GM12892 (cell line): ENCODE results near the gene MAGI2.

Source experiments
- DNase-seq: peaks from one replicate; pipeline ENCODE4 v3.0.0; 2011; ENCODE audit not compliant: insufficient read length
- FAIRE-seq: peaks from 2 replicates; lab custom pipeline; 2011; peaks lifted over from hg19 to GRCh38; lab: Jason Lieb, UNC
- POLR2A ChIP-seq: IDR thresholded peaks from 2 replicates; pipeline ENCODE4 v1.6.1; 2011; ENCODE audit warnings: low read depth, low read length, control low read depth
- POLR2AphosphoS5 ChIP-seq: IDR thresholded peaks from 2 replicates; pipeline ENCODE4 v1.6.1; 2011; ENCODE audit warnings: low read depth, low read length, control low read depth
- TAF1 ChIP-seq: IDR thresholded peaks from 2 replicates; pipeline ENCODE4 v1.6.1; 2011; ENCODE audit warnings: low read depth, mild to moderate bottlenecking, control low read depth, low read length, borderline replicate concordance

Gene MAGI2

DNA sequence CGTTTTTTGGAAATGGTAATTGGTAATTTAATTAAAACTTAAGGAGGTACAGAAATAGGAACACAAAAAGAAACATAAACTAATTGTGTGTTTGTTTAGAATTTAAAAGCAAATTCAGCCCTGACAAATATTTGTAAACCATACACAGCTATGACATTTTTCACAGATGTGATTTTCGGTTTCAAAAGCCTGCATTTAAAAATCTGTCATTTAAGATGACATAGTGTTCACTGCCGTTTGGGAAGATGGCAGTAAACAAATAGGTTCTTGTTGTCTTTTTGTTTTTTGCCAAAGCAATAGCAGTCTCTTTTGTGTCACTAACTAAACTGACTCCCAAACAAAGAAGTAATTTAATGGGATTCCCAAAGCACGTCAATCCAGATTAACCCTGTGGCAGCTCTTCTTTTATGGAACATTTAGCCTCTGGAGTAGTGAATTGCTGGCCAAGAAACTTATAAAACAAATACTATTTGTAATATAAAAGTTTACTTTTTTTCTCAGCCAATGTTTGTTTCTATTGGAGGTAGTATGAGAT, 957.3 kb downstream of the MAGI2 start:
- FAIRE-seq (no peak), DNase-seq (no peak)
- no peak for TF ChIP-seq POLR2AphosphoS5
- no peak for TF ChIP-seq TAF1
- TF ChIP-seq POLR2A: no peak

GRCh38 chr7:78493401-78493800, 960.1 kb downstream of the MAGI2 start:
- no peak for FAIRE-seq
- no peak for TF ChIP-seq TAF1
- DNase-seq: no peak

DNA sequence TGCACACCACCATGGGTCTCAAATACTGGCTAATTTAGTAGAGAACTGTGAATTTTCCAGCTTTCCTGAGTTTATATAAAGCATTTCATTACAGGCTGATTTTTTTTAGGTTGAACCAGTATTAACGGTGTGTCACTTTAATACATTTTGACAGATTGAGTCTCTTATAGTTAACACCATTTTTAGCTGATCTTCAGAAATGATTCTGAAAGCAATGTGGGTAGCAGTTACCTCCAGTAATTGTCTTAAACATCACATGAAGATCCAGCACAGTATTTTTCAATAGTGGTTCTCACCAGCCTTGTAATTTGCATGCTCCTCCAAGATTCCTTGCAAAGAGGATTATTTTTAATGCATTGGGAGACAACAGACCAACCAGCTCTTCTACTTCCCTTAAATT, 961.3 kb downstream of the MAGI2 start:
- TF ChIP-seq POLR2AphosphoS5: no peak
- no peak for DNase-seq
- no peak for FAIRE-seq

- FAIRE-seq: no peak
- no peak for DNase-seq
- TF ChIP-seq POLR2A (no peak), POLR2AphosphoS5 (no peak), TAF1 (no peak)
These were observed 962.9 kb downstream of the MAGI2 start for GRCh38 chr7:78490524-78490923.

DNA sequence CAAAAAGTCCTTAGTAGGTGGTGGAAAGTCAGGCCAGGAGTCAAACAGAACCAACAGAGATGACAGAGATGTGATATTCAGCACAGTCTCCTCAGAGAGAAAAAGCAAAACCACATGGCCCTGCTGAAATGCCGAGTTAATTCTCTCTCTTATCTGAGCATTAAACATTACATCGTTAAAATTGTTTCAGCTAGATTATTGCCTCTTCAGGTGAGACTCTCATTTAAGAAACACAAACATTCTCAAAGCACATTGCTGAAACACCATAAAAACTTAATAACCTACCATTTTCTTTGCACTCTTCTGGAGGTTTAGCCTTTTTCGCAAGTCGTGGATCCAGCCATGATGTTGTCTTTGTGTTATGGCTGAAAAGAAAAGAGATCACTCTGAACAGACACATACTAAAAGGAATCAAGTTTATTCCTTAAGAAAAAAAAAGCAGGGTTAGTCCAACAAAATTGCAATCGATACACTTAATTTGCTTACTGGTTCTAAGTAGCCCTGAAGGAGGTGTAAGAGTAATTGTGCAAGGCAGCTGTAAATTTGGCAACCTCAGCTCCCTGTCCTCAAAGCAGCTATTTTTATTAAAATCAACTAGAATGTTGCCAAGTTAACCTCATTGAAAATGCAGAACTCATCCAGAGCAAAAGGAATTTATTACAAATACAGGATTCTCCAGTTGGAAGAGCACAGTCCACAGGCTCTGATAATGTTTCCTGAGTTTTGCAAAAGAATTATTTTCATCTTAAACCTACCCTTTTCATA, 963.8 kb downstream of the MAGI2 start:
- no peak for DNase-seq
- TF ChIP-seq TAF1: no peak
- no peak for TF ChIP-seq POLR2A
- no peak for TF ChIP-seq POLR2AphosphoS5

DNA sequence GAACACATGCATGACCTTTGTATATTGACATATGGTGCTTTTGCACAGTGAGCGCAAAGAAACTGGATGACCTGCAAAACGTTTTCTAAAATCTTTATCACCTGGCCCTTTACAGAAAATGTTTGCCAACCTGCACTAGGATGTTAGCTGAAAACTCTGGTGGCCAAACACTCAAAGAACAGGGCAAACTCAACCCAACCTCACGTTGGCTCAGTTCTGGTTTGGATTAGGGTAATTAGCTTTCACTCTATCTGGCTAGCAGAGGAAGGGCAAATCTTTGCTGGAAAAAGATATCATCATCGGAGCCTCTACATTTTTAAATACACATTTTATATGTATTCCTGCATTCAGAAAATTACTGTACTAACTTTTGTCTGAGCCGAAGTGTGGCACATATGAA, 966.0 kb downstream of the MAGI2 start:
- TF ChIP-seq POLR2A (no peak), TAF1 (no peak), POLR2AphosphoS5 (no peak)
- FAIRE-seq (no peak), DNase-seq (no peak)

More for the DNA sequence above, 963.8 kb downstream of the MAGI2 start:
- no peak for FAIRE-seq

GRCh38 chr7:78479348-78479747, 974.1 kb downstream of the MAGI2 start:
- DNase-seq (no peak), FAIRE-seq (no peak)
- TF ChIP-seq POLR2A (no peak), POLR2AphosphoS5 (no peak), TAF1 (no peak)

- no peak for FAIRE-seq
- no peak for TF ChIP-seq POLR2A
- TF ChIP-seq POLR2AphosphoS5: no peak
- TF ChIP-seq TAF1: no peak
- no peak for DNase-seq
These were observed 976.5 kb downstream of the MAGI2 start for GRCh38 chr7:78476851-78477405.

DNA sequence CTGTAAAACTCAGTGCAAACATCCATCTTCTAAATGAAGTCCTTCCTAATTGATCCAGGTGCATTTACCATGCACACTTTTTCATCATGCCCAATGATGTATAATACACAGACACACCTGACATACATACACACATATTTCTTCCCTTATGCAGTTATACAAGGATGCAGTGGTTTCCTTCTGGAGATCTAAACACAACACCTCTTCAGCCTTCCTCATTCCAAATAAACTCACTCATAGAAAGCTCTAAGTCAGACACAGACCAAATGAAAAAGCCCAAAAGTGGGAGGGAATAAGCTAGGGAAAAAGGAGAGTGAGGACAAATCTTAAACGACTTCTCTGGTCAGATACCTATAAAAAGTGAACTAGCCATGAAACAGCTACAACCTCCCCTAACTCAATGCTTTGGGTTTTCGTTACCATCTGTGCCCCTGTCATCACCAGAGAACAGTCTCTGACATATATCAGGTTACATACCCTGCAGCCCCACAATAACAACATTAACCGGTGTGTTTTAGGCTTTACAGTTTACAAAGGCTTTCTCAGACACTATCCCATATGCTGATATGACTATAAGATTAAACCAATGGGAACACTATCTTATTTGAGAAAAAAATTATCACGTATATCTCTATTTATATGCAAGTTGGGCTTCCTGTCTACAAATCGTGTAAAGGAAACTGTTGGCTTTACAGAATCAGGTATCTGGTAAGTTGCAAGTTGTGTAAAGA, 979.7 kb downstream of the MAGI2 start:
- no peak for DNase-seq
- no peak for TF ChIP-seq POLR2AphosphoS5
- TF ChIP-seq TAF1: no peak
- no peak for TF ChIP-seq POLR2A
- FAIRE-seq: no peak

DNA sequence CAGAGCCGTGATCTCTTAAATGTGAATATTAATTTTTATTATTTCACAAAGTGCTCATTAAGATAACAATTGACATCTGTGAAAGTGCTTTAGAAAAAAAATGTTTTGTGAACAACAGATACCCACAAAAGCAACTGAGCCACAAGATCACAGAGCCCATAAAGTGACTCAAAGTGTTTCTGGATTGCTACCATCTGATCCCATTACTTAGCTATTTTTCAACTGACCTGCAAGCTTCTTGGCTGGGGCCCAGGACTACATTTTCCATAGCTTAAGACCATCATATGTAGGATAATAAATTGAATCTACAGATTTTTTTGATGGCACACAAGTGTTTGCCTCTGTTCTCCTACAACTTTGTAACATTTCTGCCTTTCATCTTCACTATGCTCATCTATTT, 980.4 kb downstream of the MAGI2 start:
- no peak for FAIRE-seq
- no peak for TF ChIP-seq POLR2AphosphoS5
- TF ChIP-seq TAF1: no peak
- no peak for TF ChIP-seq POLR2A
- DNase-seq: no peak

DNA sequence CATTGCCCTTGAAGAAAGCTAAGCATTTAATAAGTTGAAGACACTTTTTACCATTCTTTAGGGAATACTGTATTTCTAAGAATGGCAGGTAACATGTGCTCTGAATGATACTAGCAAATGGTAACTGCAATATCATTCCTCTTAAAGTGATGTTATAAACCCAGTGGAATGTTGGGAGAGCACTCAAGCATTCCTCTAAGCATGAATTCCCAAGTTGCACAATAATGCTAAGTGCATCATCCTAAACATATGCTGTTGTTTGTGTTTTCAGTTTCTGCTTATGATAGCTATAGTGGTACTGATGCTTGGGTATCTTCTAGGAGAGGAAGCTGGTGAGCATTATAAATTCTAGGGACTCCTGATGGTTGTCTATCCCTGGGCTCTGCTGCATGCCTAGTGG, 980.9 kb downstream of the MAGI2 start:
- no peak for TF ChIP-seq TAF1
- no peak for FAIRE-seq

DNA sequence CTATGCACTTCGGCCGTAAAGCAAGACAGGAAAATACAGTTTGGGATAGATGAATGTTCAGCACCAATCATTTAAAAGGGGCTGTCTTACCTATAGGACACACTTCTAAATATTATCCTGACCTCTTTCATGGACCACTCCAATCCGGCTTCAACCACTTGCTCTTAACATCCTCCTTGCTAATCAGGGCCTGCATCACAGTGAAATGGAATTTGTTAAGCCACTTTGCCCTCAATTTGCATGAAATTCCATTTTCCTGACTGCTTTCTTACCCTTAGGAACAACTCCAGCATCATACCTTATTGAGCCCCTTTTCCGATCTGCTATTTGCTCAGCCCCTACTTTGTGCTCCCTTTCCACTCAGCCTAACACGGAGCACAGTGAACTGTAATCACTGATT, 987.6 kb downstream of the MAGI2 start:
- TF ChIP-seq POLR2AphosphoS5 (no peak), POLR2A (no peak), TAF1 (no peak)
- no peak for DNase-seq
- FAIRE-seq: no peak

More for the DNA sequence above, 980.9 kb downstream of the MAGI2 start:
- DNase-seq: no peak

GRCh38 chr7:78463039-78463438, 990.4 kb downstream of the MAGI2 start:
- FAIRE-seq: no peak
- DNase-seq: no peak

More at GRCh38 chr7:78463039-78463438, 990.4 kb downstream of the MAGI2 start:
- TF ChIP-seq POLR2A (no peak), TAF1 (no peak), POLR2AphosphoS5 (no peak)
